ENCODE measurements around the gene AFM.

GRCh38 chr4:73533515-73534422 lies 52.2 kb downstream of the AFM start:
- TF ChIP-seq CTCF (IDR thresholded peaks at IDR 0.05 in 4 of 5, conservative IDR thresholded peaks at IDR 0.05 in 1 of 5) (no peak), POLR2A (IDR thresholded peaks at IDR 0.05) (no peak)
